Inferior parietal cortex (tissue), 1 donor: ENCODE measurements around the gene PRKAG2.
"Not testable (repeated sequence)": the region's sequence is repeated elsewhere in the genome, so short reads cannot be mapped to it uniquely, and the experiment has no call there.

Experiments
- DNase-seq: peaks from one replicate; pipeline ENCODE4 v3.0.0-alpha.2; 2016; ENCODE audit errors: extremely low spot score

Gene PRKAG2

DNA sequence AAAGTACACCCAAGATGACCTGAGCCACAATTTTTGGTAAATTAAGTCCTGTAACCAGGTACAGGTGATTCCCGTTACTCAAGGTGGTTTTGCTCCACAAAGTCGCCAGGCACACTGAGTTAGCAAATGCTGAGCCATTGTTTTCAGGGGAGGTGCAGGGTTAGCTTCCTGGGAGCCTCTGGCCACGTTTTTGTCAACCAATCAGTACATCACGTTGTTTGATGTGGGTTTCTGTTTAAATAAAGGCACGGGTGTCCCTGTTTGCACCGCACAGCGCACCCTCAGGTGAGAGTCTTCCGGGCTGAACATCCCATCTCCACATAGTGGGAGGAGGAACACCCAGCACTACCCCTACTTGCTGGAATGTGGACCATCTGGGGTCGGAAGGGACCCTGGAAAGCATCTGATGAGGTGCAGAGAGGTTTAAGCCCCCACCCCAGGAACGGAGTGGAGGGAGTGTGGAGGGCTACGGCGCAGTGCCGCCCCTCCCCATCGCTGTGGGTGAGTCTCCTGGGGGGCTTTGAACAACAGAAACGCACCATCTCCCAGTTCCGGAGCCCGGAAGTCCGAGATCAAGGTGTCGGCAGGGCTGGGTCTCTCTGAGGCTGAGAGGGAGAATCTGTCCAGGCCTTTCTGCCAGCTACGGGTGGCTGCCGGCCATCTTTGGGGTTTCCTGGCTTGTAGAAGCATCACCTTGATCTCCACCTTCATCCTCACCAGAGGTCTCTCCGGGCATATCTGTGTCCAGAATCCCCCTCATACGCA is 42.5 kb downstream of the PRKAG2 start:
- DNase-seq: no peak

DNA sequence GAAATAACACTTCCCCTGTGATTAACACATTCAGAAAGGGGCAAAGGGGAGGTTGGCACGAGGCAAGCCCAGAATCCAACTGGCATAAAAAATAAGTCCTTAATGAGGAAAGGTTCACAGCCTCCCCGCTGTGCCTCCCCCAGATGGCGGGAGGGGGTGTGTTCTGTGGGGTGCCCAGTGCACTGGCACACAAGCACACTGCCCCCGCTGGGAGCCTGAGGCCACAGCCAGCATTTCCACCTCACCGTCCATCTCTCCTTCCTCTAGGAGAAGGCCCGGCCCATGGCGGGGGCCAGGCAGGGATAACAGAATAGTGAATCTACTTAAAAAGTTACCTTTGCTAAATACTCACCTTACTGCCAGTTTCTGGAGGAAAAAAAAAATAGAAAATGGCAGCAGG is 43.2 kb downstream of the PRKAG2 start:
- DNase-seq: no peak

GRCh38 chr7:151833213-151833651 is 43.7 kb downstream of the PRKAG2 start:
- DNase-seq: no peak

DNA sequence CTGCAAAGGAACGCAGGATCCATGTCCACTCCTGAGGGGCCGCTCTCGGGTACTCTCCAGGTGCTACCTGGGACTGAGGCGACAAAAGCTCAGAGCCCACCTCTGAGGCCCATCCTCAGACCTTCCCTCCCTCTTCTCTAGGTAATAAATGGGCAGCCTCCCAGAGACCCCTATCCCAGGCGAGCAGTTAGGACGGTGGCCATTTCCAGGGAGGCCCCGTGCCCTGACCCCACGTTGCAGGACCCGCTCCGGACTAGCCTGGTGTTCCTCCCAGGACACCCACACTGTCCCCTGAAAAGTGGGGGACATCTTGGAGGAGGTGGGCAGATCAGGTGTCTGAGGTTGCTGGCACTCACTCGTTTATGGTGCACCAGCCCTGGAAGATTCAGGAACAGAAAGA is 44.3 kb downstream of the PRKAG2 start:
- no peak for DNase-seq

GRCh38 chr7:151832138-151832537 is 44.8 kb downstream of the PRKAG2 start:
- no peak for DNase-seq

DNA sequence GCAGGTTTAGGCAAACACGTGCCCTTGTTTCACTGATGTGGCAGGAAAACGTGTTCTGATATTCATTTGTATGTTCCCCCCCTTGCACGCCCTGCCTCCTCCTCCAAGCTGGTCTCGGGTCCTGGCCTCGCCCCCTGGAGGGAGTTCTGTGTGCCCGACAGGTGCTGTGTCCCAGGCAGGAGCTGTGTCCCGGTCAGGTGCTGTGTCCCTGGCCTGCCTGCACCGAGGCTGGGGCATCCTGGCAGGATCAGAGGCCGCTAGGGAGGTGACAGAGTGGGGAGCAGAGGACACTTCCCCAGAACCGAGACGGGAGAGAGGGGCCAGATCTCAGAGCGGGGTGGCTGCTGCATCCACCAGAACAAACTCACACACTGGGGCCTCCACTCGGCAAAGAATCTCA is 45.3 kb downstream of the PRKAG2 start:
- no peak for DNase-seq

DNA sequence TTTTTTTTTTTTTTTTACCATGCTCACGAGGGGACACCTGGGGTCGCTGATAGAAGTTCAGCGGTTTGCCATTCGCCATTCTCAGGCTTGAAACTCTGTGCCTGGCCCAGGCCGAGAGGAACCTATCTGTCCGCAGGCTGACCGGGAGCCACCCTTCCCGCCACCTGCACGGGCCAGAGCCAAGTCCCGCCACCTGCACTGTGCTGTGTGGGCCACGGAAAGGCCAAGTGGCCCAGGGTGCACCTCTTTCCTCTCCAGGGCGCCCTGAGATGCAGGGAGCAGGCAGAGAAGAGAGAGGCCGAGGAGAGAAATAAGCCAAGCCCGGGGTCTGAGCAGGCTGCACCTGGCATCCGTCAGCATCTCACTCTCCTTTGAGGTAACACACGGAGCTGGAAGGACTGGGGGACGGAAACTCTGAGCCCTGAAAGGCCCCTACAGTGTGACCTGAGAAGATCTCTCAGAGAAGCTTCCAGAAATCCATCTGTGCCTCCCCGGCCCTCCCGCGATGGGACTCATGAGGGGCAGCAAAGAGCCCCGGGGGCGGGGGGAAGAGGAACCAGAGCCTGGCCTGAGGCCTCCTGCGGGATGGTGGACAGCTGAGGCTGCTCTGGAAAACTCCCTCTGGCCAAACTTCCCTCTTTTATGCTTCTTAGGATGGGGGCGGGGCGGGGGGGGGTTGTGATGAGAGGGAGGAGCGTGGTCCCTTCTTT is 46.6 kb downstream of the PRKAG2 start:
- no peak for DNase-seq

DNA sequence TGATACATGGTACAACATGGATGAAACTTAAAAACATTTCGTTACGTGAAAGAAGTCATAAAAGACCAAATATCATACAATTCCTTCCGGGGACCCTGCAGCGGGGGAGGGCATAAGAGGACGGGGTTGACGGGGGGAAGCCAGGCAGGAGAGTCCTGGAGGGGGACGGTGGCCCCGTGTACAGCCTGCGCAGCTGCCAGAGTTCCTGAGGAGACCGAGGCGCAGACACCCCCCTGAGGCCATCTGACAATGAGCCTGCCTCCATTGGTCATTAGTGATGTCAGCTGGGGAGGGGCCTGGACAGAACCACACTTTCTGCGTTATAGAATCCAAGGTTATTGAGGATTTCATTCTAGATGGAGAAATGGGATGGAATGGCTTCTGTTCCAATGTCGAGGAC is 47.2 kb downstream of the PRKAG2 start:
- no peak for DNase-seq

DNA sequence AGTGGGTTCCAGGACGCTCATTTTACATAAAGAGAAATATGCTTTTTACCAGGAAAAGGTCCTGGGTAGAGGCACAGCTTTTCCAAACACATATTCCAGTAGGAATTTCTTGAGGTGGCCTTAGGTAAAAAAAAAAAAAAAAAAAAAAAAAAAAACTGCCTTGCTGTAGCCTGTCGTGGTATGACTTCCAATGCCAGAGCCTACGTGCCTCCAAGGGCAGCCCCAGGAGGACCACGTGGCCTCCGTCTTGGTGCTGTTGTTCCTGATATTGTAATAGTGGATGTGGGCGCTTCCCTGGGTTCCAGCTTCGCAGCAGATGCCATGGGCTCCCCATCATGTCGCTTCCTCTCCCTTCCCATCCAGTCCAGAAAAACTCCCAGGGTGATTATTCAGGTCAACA is 49.3 kb downstream of the PRKAG2 start:
- DNase-seq: no peak

GRCh38 chr7:151826316-151826715 is 50.6 kb downstream of the PRKAG2 start:
- DNase-seq: not testable (repeated sequence)

GRCh38 chr7:151825721-151826120 is 51.2 kb downstream of the PRKAG2 start:
- DNase-seq: no peak

- DNase-seq: no peak
Observed at GRCh38 chr7:151824373-151824933, 52.5 kb downstream of the PRKAG2 start.

GRCh38 chr7:151823566-151824372 is 53.1 kb downstream of the PRKAG2 start:
- no peak for DNase-seq

GRCh38 chr7:151822541-151823181 is 54.3 kb downstream of the PRKAG2 start:
- no peak for DNase-seq

GRCh38 chr7:151821806-151822540 is 54.9 kb downstream of the PRKAG2 start:
- no peak for DNase-seq

DNA sequence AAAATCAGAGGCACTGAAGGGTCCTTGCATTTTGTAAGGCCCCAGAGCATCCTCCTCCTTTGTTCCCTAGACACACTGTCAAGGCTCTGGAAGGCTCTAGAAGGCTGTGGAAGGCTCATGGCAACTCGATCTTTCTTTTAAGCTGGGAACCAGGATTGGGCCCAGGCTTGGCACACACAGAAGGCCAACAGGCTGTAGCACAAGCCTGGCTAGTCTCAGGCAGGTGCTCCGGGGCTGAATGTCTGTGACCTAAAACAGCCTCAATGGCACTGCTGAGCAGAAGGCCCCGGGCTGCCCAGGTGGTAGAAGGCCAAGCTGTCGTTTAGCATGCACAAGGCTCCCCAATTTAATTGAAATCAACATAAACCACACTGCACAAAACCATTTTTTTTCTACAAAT is 55.7 kb downstream of the PRKAG2 start:
- DNase-seq: no peak

GRCh38 chr7:151820491-151821105 is 56.3 kb downstream of the PRKAG2 start:
- DNase-seq: no peak

DNA sequence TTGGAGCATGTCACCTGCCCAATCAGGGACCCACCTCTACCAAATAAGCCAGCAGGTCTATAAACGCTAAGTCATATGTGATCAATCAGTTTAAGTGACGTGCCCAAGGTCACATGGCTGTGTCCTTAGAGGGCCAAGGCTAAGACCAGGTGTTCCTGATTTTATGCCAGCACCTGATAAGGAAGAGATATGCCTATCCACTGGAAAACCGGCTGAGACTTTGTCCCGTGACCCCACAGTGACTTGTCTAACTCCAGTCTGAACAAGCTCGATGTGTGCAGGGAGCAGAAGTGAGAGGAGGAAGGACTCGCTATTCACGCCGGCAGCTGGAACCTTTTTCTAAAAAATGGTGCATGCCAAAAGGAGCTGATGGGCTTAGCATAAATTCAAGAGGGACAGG is 57.0 kb downstream of the PRKAG2 start:
- no peak for DNase-seq

DNA sequence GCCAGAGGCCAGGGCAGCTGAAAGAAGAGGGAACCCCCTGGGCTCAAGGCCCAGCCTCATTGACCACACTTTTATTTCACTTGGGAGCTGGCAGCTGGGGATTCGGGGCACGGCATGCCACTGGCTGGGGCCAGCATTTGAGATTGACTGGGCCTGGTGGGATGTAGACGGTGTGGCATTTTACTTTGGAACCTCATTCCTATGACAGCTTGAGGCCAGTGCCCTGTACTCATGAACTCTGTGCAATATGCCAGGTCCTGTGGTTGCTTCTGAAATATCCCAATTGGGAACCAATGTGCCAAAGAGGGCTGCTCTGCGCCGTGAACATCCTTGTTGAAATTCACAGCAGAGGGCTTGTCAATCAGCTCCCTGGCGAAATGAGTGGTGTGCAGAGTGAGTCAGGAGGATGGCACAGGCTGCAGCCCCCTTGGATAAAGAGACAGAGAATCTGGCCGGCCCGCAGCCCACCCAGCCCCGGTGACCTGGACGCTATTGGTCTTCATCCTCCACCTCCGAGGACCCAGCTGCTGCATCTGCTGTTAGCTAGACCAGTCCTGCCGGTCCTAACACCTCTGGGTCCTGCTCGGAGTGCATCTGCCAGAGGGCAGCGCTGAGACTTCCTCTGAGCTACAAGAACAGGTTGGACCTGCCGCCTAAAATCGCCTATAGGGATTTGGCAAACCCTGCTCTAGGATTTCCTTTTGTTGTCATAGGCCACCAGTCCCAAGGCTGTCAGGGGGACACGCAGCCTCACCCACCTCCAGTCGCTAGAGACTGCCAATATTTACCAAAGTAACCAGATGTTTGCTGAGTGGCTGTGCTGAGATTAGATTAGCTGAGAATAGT is 58.0 kb downstream of the PRKAG2 start:
- DNase-seq: no peak
